CD4-positive, alpha-beta T cell treated with Interleukin-17A for 1 hour (primary cell): ENCODE results near the gene TM2D3.
"Not testable (repeated sequence)": the region's sequence is repeated elsewhere in the genome, so short reads cannot be mapped to it uniquely, and the experiment has no call there.

Experiments
- DNase-seq: peaks from one replicate; pipeline ENCODE4 v3.0.0-alpha.2; 2020

Gene TM2D3

DNA sequence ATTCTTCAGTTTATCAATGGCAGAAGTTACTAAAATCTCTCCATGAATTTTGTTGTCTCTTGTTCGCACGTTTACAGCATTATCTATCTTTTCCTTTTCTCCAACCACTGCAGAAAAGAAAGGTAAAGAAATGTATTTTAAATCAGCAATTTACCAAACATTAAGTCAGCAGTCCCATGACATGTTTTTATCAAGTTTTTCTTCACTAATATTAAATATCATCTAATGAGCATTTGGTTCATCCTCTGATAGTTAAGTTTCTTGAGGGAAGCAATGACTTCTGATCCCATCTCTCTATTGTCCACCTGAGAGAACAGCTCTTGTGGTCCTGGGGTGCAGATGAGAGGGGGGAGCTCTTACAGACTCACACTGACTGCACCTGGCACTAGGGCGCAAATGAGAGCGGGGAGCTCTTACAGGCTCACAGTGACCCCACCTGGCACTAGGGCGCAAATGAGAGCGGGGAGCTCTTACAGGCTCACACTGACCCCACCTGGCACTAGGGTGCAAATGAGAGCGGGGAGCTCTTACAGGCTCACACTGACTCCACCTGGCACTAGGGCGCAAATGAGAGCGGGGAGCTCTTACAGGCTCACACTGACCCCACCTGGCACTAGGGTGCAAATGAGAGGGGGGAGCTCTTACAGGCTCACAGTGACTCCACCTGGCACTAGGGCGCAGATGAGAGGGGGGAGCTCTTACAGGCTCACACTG is 2.6 kb upstream of the TM2D3 start:
- peak; percentile 38 for DNase-seq

DNA sequence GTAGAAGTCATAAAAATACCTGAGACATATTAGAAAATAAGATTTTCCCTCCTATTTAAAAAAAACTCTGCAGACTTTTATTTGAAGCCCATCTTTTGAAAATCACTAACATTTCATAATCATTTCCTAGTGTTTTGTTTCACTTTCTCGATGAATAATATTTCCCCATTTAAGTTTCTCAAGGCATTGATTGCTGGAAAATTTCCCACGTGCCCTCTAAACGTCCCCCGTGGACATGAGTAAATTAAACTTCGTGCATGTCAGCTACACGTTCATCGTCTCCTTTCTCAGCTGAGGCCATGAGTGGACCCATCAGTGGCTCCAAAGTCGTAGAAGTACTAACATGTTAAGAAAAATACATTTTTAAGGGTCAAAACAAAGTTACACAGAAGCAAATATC is 2.0 kb upstream of the TM2D3 start:
- DNase-seq = no peak

DNA sequence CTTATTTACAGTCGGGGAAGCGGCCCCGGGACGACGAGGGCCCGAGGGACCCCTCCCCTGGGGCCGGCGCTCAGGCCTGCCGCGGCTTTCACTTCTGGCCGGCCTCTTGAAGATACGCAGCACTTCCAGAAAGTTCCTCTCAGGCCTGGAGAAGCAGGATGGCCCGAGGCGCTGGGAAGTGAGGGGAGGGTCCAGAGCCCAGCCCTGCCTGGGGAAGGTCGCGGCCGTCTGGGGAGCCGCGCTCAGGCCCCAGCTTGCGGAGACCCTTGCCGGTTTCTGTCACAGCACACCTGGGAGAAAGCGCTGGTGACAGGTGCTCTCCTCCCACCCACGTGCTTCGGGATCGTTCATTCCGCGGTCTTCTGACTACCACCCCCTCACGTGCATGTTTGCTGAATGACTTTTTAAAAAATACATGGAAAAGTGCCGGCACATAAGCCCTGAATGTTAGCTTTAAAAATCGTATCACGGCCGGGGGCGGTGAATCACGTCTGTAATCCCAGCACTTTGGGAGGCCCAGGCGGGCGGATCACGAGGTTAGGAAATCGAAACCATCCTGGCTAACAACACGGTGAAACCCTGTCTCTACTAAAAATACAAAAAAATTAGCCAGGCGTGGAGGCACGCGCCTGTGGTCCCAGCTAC is 727 bp upstream of the TM2D3 start:
- DNase-seq = no peak

DNA sequence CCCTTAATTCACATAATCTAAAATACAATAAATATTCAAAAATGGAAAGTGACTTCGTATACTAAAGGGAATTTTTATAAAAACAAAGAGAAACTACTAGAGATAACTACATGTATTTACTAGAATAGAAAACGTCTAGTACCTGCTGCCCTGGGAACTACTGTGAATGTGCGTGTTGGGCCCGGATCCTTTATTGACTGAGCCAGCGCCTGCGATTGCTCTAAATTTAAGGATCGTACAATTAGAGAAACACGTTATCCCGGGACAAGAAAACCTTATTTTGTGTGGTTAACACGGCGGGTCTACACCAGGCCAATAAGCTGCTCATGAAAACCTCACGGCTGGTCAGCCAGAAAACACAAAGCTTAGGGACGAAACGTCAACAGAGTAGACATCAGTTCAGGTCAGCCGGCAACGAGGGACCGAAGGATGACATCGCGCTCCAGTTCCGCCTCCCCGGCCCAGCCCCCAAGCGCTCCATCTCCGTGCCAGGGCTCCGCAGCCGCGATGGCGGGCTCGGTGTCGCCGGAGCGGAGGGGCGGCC is 555 bp downstream of the TM2D3 start:
- DNase-seq = no peak

DNA sequence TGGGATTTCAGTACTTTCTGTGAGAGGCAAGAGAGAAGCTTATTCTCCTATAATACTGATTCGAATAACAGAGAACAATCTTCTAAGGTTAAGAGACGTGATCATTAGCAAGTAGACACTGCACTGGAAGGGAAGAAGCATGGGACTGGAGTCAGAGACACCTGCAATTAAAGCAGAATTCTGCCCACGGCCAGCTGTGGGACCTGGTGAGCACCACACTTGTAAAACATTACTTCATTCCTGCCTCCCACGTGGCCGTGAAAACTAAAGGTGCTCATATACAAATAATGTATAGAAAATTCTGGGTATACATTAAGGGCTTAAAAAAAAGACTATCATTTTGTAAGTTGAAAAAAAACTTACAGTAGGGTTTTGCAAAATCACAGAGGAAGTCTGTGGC is 2.0 kb downstream of the TM2D3 start:
- DNase-seq = no peak

DNA sequence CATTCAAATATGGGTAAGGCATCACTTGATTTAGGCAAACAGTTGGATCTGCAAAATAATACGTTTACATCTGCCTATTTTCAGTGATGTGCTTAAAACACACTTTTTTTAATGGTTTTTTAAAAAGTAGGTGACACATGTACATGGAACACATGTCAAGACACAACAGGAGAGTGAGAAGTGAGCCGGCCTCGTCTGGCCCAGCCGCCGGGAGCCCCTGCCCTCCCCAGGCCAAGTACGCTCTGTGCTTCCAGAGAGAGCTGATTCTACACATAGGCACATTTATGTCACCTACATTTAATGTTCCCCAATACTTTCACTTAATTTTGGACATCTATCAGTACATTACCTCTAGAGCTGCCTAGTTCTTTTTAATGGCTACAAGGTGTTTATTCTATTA is 3.8 kb downstream of the TM2D3 start:
- DNase-seq = no peak

DNA sequence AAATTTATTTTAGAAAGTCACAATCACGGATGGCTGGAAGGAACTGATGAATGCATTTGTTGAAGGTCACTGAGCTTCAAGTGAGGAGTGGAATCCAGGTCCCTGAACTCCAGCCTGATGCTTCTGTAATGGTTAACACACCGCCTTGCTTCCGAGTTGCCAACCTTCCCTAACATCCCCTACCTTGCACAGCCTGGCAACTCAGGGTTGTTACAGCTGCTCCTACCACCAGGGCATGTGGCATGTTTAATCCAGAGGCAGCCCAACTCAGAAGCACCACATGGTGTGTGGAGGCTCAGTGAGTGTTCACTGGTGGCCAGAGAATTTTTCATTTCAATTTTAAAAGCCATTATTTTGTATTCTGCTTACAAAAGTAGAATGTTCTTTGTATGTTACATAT is 4.9 kb downstream of the TM2D3 start:
- DNase-seq = no peak

DNA sequence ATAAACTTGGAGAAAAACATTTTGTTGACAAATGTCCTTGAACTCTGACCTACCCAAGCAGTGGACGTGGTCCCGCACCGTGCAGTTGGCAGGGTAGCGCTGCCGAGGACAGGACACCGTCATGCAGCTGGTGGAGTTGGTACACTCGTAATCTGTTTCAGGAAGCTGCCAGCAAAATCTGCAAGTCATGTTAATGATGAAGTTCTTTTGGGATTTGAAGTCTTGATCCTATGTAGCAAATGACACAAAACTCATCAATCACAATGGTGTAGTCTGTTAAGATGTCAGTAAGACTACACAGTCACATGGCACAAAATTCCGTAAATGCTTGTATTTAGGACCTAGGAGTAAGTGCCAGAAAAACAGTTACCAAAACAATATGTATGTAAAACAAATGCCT is 5.5 kb downstream of the TM2D3 start:
- DNase-seq = no peak

DNA sequence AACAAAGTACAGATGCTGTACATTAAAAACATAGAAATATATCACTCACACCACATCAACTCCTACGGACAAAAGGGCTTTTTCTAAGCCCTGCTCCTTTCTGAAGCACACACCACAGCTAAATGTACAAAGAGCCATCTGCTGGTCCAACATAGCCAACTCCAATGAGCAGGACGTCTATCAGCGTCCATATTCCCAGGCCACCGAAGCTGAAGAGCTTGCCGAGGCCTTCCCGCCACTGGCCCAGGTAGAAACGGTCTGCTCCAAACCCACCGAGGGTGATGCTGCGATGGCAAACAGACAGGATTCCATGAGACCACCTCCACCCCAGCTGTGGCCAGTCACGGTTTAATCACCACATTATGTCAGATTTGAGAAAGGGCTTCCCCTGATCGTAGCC is 9.8 kb downstream of the TM2D3 start:
- no peak for DNase-seq

DNA sequence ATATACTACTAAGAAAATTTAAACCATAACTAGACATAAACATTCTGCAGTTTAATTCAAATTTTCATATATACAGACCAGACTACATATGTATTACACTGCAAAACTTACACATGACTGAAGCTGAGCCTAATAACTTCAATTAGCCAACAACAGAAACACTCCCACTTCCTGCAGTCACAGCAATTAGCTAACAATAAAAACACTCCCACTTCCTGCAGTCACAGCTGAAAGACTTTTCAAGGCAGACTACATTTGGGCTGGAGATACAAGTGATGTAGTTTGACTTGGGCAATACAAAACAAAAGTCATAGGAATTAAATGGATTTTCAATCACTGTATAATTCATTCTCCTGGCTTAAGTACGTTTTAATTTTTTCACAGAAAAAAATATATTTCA is 10.3 kb downstream of the TM2D3 start:
- DNase-seq = peak; percentile 82

DNA sequence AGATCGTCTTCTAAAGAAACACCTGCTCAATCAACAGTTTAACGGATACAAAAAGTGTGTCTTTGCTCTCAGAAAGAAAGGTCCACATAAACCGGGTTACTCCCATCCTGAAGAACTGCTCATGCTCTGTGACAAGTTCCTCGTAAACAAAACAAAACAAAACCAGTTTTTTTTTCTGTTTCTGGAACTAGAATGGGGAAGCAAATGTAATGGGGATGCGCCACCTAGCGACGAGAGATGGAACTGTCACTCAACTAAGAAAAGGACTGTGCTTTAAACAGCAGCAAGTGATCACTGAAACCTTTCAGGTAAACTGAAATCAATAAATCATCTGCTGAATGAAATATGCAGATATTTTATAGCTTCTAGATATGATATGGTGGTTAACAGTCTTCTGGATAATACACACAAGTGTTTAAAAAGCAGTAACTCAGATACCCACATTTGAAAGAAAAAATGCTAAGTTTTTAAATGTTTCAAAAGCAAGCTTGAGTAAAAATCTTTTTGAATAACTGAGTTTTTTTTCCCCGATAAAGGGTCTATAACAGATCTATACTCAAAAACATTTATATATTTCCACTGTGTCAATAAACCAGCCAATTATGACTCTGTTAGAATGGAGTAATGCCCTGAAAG is 10.9 kb downstream of the TM2D3 start:
- DNase-seq = peak; percentile 86

DNA sequence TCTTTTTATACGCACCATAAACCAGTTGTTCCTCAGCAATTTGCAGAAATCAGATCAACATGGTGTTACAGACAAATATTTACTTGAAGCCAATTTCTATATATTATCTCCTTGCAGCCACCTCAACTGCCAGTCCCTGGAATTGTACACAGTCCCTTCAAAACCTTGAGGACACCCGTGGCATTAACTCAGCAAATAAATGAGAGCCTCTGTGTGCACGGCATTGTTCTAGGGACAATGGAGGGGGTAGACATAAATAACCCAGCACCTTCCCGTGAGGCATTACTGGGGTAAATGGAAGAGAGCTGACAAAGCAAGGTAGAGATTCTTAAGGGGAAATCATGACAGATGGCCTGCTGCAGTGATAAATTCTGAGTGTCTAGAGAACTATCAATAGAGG is 12.5 kb downstream of the TM2D3 start:
- no peak for DNase-seq

DNA sequence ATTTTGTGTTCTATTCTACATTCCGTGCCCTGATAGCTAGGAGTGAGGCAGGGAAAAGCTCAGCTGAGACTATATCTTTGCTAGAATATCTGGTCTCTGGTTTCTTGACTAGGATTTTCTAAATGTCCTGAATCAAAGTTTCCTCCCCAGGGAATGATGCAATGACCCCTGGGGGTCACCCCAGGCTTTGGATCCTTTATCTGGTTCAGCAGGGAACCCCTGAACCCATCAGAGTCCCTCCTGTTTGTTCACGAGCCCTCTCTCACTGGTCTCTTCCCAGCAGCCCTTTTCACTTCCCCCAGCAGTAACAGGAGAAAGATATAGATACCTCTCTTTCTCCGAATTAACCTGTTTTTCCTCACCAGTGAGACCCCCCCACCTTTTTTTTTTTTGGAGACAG is 14.3 kb downstream of the TM2D3 start:
- no peak for DNase-seq

DNA sequence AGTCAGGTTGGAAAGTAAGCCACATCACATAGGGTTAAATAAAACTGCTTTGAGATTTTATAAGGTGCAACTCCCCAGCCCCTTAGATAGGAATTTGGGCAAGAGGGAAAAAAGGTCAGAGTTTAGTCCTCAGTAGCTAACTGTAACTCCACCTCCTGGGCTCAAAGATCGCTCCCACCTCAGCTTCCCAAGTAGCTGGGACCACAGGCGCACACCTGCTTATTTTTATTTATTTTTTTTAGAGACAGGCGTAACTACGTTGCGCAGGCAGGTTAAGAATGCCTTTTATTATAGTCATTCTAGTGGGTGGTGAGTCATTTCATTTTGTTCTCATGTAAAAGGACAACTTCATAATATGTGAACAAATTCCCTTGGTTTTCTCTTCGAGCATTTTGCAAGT is 14.7 kb downstream of the TM2D3 start:
- DNase-seq = no peak

DNA sequence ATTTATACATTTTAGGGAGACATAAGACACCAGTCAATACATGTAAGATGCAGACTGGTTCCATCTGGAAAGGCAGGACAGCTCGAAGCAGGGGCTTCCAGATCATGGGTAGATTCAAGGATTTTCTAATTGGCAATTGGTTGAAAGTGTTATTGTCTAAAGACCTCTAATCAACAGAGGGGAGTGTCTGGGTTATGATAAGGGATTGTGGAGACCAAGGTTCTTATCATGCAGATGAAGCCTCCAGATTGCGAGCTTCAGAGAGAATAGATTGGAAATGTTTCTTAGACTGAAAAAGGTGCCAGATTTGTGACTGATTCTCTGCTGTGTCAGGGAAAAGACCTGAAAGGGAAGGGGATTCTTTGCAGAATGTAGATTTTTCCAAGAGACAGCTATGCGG is 15.1 kb downstream of the TM2D3 start:
- no peak for DNase-seq

DNA sequence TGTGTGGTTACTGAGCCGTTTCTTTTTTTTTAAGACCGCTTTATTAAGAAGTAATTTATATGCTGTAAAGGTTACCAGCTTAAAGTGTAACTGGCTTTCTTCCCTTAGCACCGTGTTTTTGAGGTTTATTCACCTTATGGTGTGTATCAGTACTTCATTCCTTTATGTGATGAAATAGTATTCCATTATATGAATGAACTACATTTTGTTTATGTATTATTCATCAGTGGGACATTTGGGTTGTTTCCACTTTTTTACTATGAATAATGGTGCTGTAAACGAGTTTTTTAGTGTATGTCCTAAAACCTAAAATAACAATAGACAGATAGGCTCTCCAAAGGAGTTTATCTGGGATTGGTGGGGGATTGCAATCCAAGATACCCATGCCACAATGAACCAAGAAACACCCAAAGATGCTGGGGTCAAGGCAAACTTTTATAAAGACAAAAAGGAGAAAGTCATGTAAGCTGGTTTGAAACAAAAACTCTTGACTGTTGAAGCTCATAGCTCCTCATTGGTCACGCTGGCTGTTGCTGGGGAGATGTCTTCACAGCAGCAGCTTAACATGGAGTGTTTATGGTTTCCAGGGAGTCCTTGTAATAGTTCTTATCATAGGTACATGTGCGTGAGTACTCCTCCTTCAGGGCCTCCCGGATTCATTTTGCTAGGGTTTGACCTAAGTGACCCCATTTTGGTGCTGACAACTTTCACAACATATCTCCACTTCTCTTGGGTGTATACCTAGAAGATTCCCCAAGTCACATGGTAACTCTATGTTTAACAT is 16.0 kb downstream of the TM2D3 start:
- no peak for DNase-seq

DNA sequence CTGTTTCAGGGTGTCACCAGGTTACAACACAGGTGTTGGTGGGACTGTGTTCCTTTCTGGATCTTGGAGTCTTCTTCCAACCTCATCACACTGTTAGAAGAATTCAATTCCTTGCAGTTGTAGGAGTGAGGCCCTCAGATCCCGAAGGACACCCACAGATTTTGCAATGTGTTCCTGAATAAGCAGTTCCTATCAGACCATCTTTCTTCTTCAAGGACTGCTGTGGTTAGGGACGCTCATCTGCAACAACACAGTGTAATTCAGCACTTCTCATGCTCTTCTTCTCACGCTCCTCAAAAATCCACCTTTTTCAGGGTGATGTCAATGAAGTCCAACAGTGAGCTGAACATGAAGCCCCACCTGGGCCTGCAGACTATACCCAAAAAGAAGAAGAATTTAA is 18.8 kb downstream of the TM2D3 start:
- no peak for DNase-seq

DNA sequence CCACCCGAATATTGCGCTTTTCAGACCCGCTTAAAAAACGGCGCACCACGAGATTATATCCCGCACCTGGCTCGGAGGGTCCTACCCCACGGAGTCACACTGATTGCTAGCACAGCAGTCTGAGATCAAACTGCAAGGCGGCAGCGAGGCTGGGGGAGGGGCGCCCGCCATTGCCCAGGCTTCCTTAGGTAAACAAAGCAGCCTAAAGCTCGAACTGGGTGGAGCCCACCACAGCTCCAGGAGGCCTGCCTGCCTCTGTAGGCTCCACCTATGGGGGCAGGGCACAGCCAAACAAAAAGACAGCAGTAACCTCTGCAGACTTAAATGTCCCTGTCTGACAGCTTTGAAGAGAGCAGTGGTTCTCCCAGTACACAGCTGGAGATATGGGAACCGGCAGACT is 25.5 kb downstream of the TM2D3 start:
- DNase-seq = not testable (repeated sequence)

DNA sequence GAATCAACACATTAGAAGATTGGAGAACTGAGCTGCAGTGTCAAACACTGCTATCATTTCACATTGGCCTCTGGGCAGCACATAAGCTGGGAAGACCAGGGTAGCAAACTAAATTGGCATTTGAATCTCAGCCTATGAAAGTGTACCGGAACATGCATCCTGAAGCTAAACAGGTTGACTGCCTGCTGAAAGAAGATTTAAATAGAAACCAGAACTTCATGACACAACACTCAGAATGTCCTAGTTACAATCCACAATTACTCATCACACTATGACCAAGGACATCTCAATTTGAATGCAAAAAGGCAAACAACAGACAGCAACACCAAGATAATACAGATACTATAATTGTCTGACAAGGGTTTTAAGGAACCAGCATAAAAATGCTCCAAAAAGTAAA is 26.2 kb downstream of the TM2D3 start:
- DNase-seq = no peak

DNA sequence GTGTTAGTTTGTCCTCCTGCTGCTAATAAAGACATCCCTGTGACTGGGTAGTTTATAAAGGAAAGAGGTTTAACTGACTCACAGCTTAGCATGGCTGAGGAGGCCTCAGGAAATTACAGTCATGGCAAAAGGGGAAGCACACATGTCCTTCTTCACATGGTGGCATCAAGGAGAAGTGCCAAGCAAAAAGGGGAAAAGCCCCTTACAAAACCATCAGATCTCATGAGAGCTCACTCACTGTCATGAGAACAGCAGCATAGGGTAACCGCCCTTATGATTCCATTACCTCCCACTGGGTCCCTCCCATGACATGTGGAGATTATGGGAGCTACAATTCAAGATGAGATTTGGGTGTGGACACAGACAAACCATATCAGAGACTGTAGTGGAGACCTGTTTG is 27.0 kb downstream of the TM2D3 start:
- DNase-seq = no peak

DNA sequence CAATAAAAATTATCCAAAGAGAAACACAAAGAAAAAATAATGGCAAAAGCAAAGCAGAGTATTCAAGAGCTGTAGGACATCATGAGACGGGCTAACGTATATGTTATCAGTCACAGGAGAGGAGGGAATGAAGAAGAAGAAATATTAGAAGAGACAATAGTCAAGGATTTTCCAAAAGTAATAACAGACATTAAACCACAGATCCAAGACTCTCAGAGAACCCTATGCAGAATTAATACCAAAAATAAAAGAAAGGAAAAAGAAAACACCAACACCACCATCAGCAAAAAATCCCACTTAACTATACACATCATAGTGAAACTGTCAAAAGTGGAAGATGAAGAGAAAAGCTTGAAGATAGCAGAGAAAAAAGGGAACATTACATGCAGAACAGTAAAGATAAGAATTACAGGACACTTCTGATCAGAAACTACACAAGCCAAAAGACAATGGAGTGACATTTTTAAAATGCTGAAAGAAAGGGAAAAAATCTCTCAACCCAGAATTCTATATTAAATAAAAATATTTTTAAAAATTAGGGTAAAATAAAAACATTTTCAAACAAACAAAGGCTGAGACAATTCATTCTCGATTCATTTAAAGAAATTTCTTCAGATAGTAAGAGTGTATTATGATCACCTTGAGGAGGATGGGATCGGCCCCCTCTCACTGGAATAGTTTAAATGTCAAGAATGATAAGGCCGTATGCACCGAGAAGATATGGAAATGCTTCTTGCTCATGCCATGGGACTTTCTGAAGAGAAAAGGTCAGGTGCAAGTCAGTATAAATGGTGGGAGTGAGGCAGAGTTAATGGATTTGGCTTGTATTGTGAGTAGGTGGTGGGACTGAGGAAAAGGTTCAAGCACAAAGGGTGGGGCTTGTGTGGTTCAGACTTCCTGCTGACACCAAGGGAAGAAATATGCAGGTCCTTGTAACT is 28.5 kb downstream of the TM2D3 start:
- DNase-seq = no peak

DNA sequence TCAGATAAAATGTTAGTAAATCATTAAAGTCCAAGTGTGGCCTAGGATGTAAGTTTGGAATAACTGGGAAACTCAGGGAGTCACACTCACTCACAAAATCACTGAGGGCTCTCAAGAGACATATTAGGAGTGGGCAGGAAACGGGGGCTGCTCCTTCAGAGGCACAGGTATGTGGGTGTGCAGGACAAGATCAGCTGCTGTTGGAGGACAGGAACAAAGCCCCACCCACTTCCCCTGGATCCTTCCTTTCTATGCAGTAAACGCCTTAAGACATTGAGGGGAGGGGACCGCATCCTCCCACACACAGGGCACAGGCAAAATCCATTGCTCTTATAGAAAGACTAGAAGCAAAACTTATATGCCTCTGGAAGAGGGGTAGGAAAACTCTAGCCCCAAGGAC is 30.2 kb downstream of the TM2D3 start:
- DNase-seq = no peak
